NCI-H1417 treated with DMSO at 0.1 percent for 48 hours (cell line): ENCODE measurements around the gene HP1BP3.
A peak's percentile ranks its signal among the peaks of the same experiment; 100 is the strongest.
"Not testable (repeated sequence)": the region's sequence is repeated elsewhere in the genome, so short reads cannot be mapped to it uniquely, and the experiment has no call there.

ENCODE experiments used
- DNase-seq: peaks from one replicate; lab custom pipeline; 2025; lab: John Stamatoyannopoulos, UW

The HP1BP3 gene

DNA sequence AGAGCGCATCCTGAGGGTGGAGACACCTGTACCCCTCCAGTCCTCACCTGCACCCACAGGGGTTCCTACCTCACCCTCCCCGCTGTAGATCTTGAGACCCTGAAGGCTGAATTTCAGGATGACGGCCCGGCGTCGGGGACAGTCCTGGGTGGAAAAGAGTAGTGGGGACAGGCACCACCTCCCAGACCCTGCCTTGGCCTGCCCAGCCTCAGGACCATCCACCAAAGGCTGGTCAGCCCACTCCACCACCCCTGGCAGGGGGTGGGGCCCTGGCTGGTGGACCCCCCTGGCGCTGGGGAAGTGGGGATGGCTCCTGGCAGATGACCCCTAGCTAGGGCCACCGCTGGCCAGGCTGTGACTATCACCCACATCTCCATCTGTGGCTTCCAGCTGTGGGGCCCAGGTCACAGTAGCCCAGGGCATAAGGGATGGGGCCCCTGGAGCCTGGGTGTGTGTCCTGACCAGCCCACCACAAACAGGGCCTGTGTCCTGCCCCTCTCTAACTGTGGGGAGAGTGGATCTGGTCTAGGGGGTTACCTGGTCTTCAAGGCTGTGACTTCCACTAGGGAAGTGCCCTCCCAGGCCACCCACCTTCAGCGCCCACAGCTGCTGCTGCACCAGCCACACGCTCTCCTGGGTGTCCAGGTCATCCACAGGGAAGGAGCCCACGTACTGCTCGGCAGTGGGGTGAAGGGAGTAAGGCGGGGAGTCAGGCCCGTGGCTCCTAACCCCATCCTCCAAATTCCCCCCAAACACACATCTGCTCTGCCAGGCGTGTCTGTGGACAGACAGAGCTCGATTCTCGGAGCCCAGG is 60.0 kb downstream of the HP1BP3 start:
- no peak for DNase-seq

DNA sequence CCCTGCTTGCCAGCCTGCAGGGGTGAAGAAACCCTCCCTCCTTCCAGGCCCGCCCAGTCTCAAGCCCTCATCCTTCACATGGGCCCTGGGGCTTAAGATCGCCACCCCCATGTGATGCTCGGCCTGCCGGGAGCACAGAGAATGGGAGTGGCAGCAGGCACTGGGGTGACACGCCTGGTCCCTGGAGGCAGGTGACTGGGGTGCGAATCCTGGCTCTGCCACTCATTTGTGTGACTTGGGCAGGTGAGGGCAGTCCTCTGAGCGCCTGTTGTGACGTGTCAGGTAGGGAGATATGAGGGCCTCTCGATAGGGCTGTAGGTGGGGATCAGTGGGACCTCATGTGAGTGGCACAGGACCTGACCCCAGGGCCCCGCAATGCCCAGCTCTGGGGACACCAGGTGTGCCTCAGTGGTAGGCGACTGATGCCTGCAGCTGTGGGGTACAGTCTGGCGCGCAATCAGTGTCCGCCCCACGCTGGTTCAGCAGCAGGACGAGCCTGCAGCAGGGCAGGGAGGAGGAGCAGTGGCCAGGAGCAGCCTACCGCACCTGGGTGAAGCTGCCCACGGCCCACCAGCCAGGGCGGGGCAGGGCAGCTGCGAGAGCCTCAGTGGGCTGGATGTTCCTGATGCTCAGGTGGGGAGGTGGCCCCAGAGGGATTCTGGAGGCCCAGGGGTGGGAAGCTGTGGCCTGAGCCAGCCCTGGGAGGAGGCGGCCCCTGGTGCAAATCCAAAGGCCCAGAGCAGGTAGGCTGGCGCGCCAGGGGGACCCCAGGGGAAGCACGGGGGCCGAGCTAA is 60.8 kb downstream of the HP1BP3 start:
- DNase-seq, result no peak

DNA sequence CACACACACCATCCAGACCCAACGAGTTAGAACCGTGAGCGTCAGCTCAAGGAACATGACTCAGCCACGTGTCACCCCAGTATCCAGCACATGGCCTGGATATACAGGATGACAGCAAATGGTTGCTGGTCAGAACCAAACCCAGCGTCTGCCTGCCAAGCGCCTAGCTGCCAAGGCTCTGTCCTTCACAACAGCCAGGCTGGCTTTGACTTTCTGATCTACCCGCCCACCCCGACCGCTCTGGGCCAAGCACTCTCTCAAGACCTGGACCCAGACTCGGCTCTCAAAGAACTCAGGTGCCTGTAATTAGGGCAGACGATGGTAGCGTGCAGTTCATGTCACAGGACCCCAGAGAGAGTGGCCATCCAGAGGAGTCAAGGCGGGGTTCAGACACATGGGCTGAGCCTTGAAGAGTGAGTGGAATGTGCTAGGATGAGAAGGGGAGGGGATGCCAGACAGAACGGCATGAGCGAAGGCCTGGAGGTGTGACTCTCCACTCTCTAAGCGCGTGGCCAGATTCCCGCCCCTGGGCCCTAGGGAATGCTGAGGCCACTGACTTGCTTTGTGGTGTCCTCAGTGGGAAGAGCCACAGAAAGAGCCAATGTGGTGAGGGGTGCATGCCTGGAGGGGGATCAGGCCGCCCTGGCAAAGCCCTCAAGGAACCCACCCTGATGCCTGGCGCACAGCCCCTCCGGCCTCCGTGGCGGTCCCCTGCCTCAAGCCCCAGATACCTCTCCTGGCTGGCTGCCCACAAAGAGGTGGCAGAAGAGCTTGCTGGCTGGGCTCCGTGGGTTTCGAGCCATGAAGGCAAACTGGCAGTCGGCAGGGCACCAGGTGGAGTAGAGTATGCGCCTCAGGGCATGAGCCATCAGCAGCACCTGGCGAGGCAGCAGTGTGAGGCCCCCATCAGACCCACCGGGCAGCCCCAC is 61.7 kb downstream of the HP1BP3 start:
- peak; percentile 30 for DNase-seq

DNA sequence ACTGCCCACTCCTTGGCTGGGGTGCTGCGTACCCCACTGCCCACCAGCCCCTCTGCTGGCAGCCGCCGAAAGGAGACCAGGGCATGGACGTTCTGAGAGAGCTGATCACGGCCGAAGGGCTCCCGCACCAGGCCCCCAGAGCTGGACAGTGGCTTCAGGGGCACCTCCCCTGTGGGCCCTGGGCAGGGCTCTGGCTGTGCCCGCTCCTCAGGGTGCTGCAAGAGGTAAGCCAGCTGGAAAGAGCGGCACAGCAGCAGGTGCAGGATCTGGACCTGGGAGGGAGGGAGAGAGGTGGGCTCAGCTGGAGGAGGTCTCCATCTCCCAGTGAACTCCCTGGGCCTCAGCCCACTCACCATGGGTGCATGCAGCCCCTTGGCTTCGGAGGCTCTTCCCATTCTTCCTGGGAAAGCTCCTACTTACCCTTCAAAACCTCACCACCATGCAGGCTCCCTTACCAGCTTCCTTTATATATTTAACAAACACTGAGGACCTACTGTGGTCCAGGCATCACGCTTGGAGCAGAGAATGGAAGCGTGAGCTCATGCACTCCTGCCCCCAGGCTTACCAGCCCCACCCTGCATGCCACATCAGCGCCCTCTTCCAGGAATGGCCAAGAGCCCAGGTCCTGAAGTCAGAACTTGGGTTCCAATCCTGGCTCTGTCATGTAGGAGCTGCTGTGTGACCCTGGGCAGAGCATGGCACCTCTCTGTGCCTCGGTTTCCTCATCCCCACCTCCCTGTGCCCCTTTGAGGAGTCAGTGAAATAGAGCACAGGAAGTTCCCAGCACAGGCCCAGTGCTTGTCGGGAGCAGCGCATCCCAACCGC is 62.5 kb downstream of the HP1BP3 start:
- DNase-seq, result no peak

- DNase-seq, result no peak
These were observed 63.4 kb downstream of the HP1BP3 start for GRCh38 chr1:20723537-20724363.

GRCh38 chr1:20723159-20723536 is 64.0 kb downstream of the HP1BP3 start:
- no peak for DNase-seq

- no peak for DNase-seq
These were observed 65.7 kb downstream of the HP1BP3 start for GRCh38 chr1:20721117-20722061.

GRCh38 chr1:20720631-20721091 is 66.4 kb downstream of the HP1BP3 start:
- DNase-seq, result no peak

DNA sequence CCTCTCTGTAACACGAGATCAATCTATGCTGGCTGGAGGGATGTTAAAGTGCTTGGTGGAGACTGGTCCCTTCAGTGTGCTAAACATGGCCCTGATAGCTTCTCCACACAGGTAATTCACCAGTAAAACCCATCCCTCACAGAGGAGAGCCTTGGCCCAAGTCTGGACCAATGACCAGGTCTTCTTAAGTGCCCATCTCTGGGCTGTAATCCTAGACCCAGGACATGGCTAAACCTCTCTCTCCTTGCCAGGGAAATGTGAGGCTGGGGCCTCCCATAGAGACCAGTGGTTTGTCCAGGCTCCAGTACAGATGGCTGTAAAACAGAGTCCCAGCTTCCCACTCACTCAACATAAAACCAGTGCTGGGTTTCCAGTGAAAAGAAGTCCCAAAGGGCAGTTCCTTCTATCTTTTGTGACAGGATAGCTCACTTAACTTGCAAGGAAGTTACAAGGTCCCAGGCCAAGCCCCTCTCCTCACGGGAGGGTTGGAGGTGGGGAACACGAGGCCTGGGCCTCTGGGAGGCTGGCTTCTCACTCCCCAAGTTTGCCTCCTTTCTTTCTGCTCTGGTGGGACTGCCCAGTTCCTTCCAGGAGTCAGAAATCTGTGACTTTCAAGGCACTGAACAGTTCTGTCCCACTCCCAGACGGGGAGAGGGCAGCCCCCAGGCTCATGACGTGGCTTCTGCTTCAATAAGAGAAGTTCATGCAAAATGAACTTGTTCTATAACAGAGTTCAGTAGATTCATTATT is 67.1 kb downstream of the HP1BP3 start:
- no peak for DNase-seq

- no peak for DNase-seq
These were observed 67.8 kb downstream of the HP1BP3 start for GRCh38 chr1:20719261-20719660.

GRCh38 chr1:20718343-20718882 is 68.7 kb downstream of the HP1BP3 start:
- not testable (repeated sequence) for DNase-seq

DNA sequence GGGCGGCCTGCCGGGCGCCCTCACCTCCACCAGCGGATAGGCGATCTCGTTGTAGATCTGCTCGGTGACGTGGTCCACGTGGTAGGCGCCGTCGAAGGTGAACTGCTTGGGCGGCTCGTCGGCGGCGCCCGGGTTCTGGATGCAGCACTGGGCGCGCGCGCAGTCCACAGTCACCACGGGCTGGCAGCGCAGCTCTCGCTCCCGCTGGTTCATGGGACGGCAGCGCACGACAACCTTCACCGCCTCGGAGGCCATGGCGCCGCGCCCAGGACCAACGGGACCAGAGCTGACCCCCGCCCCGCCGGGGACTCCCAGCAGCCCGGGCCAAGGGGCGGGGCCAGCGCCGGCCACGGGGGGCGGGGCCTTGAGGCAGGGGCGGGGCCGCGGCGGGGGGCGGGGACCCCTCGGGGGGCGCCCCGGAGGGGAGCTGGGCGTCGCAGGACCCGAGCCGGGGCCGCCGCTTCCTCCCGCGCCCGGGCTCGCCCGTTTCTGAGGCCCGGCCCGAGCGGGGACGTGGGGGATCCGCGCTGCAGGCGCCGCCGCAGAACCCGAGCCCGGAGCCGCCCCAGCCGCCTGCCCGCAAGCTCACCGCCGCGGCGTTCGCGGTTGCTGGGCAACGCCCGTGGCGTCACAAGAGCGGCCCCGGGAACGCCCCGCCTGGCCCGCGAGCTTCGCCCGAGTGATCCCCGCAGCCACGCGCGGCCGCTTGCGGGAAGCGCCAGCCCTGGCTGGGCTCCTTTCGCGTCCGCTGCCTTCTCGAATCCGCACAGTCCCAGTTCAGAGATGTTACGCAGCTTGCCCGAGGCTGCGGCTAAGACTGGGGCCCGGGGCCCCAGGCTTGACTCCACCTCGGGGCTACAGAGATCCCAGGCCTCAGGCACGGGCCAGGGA is 69.4 kb downstream of the HP1BP3 start, which contains the start of gene KIF17:
Gene KIF17, minus strand, starts transcription at position 556 of the 891 bp plus-strand sequence. Its CDS starts 301 bp downstream, at position 255.
- DNase-seq, result no peak

DNA sequence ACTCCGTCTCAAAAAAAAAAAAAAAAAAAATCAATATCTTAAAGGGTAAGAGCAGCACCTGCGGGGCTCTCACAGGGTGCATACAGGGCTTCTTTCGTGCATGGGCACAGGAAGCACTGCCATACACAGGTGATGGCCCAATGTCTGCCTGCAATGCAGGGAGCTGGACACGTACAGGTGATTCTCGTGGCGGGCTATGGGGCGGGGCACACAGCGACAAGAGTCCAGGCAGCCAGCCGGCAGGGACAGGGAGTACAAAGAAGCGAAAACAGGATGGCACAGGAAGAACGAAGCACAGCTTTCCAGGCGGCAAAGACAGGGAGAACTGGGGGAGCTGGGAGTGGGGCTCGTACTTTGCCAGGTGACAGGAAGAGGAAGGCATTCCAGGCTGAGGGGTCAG is 70.9 kb downstream of the HP1BP3 start:
- no peak for DNase-seq

- DNase-seq, result no peak
These were observed 71.7 kb downstream of the HP1BP3 start for GRCh38 chr1:20715406-20715805.

DNA sequence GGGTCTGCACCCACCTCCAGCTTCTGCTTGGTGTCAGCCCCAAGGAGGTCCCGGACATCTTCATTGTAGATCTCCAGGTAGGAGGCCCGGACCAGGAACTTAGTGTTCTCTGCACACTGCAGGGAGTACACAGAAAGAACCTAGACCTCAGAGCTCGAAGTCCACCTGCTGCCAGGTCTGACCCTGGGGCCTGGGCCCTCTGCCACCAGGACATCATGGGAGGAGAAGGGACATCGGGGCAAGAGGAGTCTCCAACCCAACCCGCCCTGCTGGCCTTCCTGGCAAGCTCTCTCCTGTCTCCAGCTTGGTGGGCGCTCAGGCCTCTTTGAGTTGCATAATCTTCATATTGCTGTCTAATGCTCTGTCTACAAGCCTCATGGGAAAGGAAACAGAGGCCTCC is 73.7 kb downstream of the HP1BP3 start:
- DNase-seq, result no peak

DNA sequence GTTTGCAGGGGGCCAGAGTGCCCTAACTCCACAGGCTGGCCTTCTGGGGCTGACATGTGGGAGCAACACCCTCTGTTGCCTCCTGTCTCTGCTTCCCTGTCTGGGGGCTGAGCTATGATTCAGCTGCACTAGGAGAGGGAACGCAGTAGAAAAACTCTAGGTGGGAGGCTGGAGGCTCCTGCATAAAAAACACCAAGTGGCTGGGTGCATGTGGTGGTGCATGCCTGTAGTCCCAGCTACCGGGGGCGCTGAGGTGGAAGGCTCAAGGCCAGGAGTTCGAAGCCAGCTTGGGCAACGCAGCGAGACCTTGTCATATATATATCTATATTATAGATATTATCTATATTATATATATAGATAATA is 74.9 kb downstream of the HP1BP3 start:
- DNase-seq, result no peak
